ENCODE measurements around the gene ARHGAP10. TPM values are rescaled to one million over a fixed set of nuclear protein-coding genes. Genes with fewer than 3 reads are reported as not detected.

Gene ARHGAP10
- total and polyA plus RNA-seq, 3 donors from 2014 or later, result 17.4 to 108 (median 83.5) TPM

GRCh38 chr4:148110169-148110568 lies 378.3 kb downstream of the ARHGAP10 start:
- Histone ChIP-seq H3K36me3 (ENCODE audit: low read depth, missing control alignments) (no peaks in the 10 kb centered on the region), H3K4me1 (no peaks in the 10 kb centered on the region), H3K27me3 (no peaks in the 10 kb centered on the region), H3K9me3 (no peaks in the 10 kb centered on the region), H3K27ac (no peak overlapping the region), H3K4me3 (no peak overlapping the region)
- DNase-seq, result no peak
- intact Hi-C loops (cut with DNase I; ENCODE audit: low total_unique reads), result no loop called here
- WGBS, 2 donors, result 96 to 100% methylated on average over 3 of the region's 3 CpGs
- TF ChIP-seq POLR2A (IDR thresholded peaks at IDR 0.05), result no peak
- TF ChIP-seq CTCF (IDR thresholded peaks at IDR 0.05), result no peak

DNA sequence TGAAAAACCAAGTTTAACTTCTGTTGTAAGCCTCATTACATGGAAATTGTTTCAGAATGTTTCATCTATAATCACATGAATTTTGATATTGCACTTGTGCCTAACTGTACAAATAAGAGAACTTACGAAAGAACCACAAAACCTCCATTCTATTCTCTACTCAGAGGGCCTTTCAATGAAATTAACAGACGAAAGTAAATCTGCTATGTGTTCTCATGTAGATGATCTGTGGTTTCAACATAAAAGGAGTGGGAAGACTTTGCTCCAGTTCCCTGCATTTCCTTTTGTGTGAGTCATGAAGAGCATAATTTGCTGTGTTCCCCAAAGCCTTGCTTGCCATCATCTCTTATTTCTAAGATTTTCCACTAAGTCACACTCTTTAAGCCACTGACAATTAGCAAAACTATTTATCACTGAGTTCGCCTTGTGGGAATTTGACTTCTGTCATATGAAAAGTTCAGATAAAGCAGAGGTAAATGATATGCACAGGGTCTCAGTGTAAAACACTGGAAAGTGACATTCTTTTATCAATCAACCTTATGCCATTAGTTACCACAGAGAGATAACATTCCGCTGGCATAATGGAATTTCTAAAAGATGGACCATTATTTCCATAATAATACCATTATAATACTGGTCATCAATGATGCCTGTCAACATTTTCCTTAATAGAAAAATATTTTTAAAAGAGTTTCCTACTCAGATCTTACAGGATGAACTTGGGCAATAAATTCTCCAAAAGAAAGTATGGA lies 380.5 kb downstream of the ARHGAP10 start:
- no peak overlapping the region for H3K4me3 ChIP-seq
- no peaks in the 10 kb centered on the region for H3K4me1 ChIP-seq
- no peaks in the 10 kb centered on the region for H3K27me3 ChIP-seq
- intact Hi-C loops (cut with DNase I; ENCODE audit: low total_unique reads), result no loop called here
- no peak for DNase-seq
- H3K27ac ChIP-seq, result no peak overlapping the region
- no peaks in the 10 kb centered on the region for H3K9me3 ChIP-seq
- TF ChIP-seq POLR2A (IDR thresholded peaks at IDR 0.05) (no peak), CTCF (IDR thresholded peaks at IDR 0.05) (no peak)
- no peaks in the 10 kb centered on the region for H3K36me3 ChIP-seq (ENCODE audit: low read depth, missing control alignments)
- 65 to 67% methylated on average over 4 of the region's 4 CpGs for WGBS, 2 donors

DNA sequence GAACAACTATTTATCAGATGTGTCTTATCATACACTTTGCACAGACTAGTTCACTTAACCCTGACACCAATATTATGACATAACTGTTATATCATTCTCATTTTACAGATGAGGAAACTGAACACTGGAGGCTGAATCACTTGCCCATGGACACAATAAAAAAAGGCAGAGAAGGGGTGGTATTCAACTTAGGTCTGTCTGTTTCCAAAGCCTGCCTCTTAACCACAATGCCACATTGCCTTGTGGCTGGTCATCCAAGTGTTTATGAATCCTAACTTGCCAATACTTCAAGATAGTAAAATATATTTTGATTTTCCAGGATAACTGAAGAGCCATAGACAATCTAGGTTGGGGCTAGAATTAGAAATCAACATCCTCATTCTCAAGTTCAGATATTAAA lies 382.5 kb downstream of the ARHGAP10 start:
- no peak overlapping the region for H3K27ac ChIP-seq
- H3K27me3 ChIP-seq, result no peaks in the 10 kb centered on the region
- H3K36me3 ChIP-seq (ENCODE audit: low read depth, missing control alignments), result no peaks in the 10 kb centered on the region
- no peak for DNase-seq
- intact Hi-C loops (cut with DNase I; ENCODE audit: low total_unique reads), result no loop called here
- no peaks in the 10 kb centered on the region for H3K4me1 ChIP-seq
- H3K4me3 ChIP-seq, result no peak overlapping the region
- no peak for TF ChIP-seq POLR2A (IDR thresholded peaks at IDR 0.05)
- TF ChIP-seq CTCF (IDR thresholded peaks at IDR 0.05), result no peak
- no peaks in the 10 kb centered on the region for H3K9me3 ChIP-seq

DNA sequence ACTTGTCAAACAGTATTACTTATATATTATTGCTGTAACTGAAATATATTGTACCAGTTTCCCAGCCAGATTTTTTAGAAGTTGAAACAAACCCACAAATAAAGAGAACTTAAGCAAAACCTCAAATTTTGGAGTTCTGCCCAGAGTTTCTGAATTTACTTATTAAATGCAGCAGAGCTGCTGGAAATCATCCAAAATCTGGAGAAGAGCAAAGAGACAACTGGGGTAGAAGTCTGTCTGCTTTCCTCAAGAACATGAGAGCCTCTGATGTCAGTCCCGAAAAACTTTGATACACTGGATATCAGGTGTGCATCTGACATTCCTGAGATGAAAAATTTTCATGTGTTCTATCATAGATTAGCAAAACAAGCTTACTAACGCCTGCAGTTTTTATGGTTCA lies 384.4 kb downstream of the ARHGAP10 start:
- Histone ChIP-seq H3K27ac (no peak overlapping the region), H3K36me3 (ENCODE audit: low read depth, missing control alignments) (no peaks in the 10 kb centered on the region), H3K27me3 (no peaks in the 10 kb centered on the region), H3K9me3 (no peaks in the 10 kb centered on the region), H3K4me3 (no peak overlapping the region), H3K4me1 (no peaks in the 10 kb centered on the region)
- intact Hi-C loops (cut with DNase I; ENCODE audit: low total_unique reads), result no loop called here
- 39 to 53% methylated on average over 2 of the region's 2 CpGs for WGBS, 2 donors
- TF ChIP-seq POLR2A (IDR thresholded peaks at IDR 0.05), result no peak
- no peak for TF ChIP-seq CTCF (IDR thresholded peaks at IDR 0.05)
- DNase-seq, result no peak

DNA sequence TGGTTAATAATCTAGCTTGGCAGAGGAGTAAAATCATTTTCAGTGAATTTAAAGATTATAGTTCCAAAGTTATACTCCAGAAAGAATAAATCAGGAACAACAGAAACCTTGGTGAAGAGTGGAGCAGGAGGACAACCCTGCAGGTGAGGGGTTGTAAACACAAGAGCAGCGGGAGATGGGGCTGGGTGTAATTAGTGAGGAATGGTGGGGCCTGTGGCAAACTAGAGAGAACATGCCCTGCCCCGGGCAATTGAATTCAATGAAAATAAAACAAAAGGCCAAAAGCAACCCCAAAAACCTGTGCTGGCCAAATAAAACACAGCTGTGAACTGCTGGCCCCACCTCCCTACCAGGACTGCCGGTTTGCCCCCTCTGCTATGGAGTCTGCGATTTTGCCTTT lies 385.1 kb downstream of the ARHGAP10 start:
- H3K27me3 ChIP-seq, result no peaks in the 10 kb centered on the region
- no peaks in the 10 kb centered on the region for H3K36me3 ChIP-seq (ENCODE audit: low read depth, missing control alignments)
- intact Hi-C loops (cut with DNase I; ENCODE audit: low total_unique reads), result no loop called here
- H3K27ac ChIP-seq, result no peak overlapping the region
- no peaks in the 10 kb centered on the region for H3K4me1 ChIP-seq
- 82 to 89% methylated on average over 4 of the region's 4 CpGs for WGBS, 2 donors
- no peaks in the 10 kb centered on the region for H3K9me3 ChIP-seq
- TF ChIP-seq CTCF (IDR thresholded peaks at IDR 0.05), result no peak
- no peak for TF ChIP-seq POLR2A (IDR thresholded peaks at IDR 0.05)
- DNase-seq, result no peak
- H3K4me3 ChIP-seq, result no peak overlapping the region

All from testis (tissue), 3 donors.